Panc1 (cell line): ENCODE measurements around the gene RNF8. TPM values are rescaled to one million over a fixed set of nuclear protein-coding genes. Genes with fewer than 3 reads are reported as not detected.

Source experiments
- ATAC-seq: fragments of 200-7000 bp; cut with Tn5 transposase; 2 replicates; pipeline ENCODE4 v1.9.1; 2020; ENCODE audit warnings: mild to moderate bottlenecking, moderate library complexity
- BruUV-seq: library from RNA; stranded (reverse); fragments of 400-500 nt; replicated peaks from 2 replicates; lab custom pipeline; 2021; lab: Mats Ljungman, UMichigan
- CTCF ChIA-PET: fragments of 300-600 bp; sonication (Branson Sonifier 250); formaldehyde crosslinking; loops from one replicate; lab custom pipeline; 2022; ENCODE audit warnings: antibody characterized with exemption; lab: Charles Lee
- POLR2A ChIA-PET: fragments of 300-600 bp; sonication (Branson Sonifier 250); formaldehyde crosslinking; loops from one replicate; lab custom pipeline; 2022; ENCODE audit warnings: antibody characterized with exemption; lab: Charles Lee
- DNase-seq: peaks from one replicate; pipeline ENCODE4 v3.0.0-alpha.2; 2010; ENCODE audit warnings: low read depth, low spot score
- H3K27ac ChIP-seq: 2 replicates; pipeline ENCODE4 v1.5.1; 2011; ENCODE audit warnings: mild to moderate bottlenecking, low read length, inconsistent platforms
- H3K27me3 ChIP-seq: fragments of 200-500 bp; sonication (Bioruptor generic); 2 replicates; pipeline ENCODE4 v1.6.0; 2014; ENCODE audit warnings: low read length, inconsistent platforms; ENCODE audit not compliant: control insufficient read depth, insufficient read depth
- H3K36me3 ChIP-seq: fragments of 200-500 bp; sonication (Bioruptor generic); 2 replicates; pipeline ENCODE4 v1.5.1; 2014; ENCODE audit warnings: inconsistent platforms, mild to moderate bottlenecking, low read length, moderate library complexity; ENCODE audit not compliant: control insufficient read depth, insufficient read depth
- H3K4me1 ChIP-seq: 2 replicates; pipeline ENCODE4 v1.5.1; 2011; ENCODE audit warnings: inconsistent platforms, mild to moderate bottlenecking, low read length, moderate library complexity; ENCODE audit not compliant: control insufficient read depth, insufficient read depth
- H3K4me3 ChIP-seq, 2 experiments: 2 replicates each; pipeline ENCODE4 v1.5.1; 2011 to 2012; ENCODE audit warnings: low read depth in 2 of 2, low read length in 2 of 2, mild to moderate bottlenecking in 2 of 2, inconsistent platforms in 1 of 2, moderate library complexity in 1 of 2
- H3K9me3 ChIP-seq: fragments of 200-500 bp; sonication (Bioruptor generic); 2 replicates; pipeline ENCODE4 v1.5.1; 2014; ENCODE audit warnings: low read depth, mild to moderate bottlenecking, inconsistent platforms, low read length, moderate library complexity; ENCODE audit not compliant: control insufficient read depth, insufficient read depth
- CTCF ChIP-seq: fragments of 450-650 bp; IDR thresholded peaks from 2 replicates; pipeline ENCODE4 v1.5.1; 2017; ENCODE audit warnings: mild to moderate bottlenecking
- POLR2AphosphoS5 ChIP-seq: IDR thresholded peaks from 2 replicates; pipeline ENCODE4 v1.6.1; 2012; ENCODE audit warnings: mild to moderate bottlenecking, low read depth, low read length, moderate library complexity
- REST ChIP-seq, 2 experiments: IDR thresholded peaks; 2 replicates each; pipeline ENCODE4 v1.6.1; 2011 to 2012; ENCODE audit warnings: low read depth in 2 of 2, control low read depth in 1 of 2, low read length in 1 of 2, mild to moderate bottlenecking in 1 of 2, moderate library complexity in 1 of 2; ENCODE audit not compliant: insufficient read depth in 1 of 2
- SIN3A ChIP-seq: IDR thresholded peaks from 2 replicates; pipeline ENCODE4 v1.6.1; 2012; ENCODE audit warnings: low read depth, mild to moderate bottlenecking, low read length, moderate library complexity, borderline replicate concordance; ENCODE audit not compliant: insufficient read depth
- TCF7L2 ChIP-seq: IDR thresholded peaks from 2 replicates; pipeline ENCODE4 v1.6.1; 2011; ENCODE audit warnings: mild to moderate bottlenecking, low read depth, low read length, inconsistent platforms
- in situ Hi-C: cut with HindIII; loops from 2 replicates; pipeline ENCODE4 v1.10.0; 2016; ENCODE audit warnings: low sequenced_read_pairs, low pct_unique_long_range_greater_than_20kb
- intact Hi-C: fragments of 100-400 bp; cut with micrococcal nuclease; formaldehyde crosslinking; loops from one replicate; pipeline ENCODE4 v1.10.0; 2022; ENCODE audit not compliant: unreplicated experiment
- total RNA-seq: library from RNA; stranded (reverse); gene quantifications from one replicate; pipeline ENCODE4 v1.2.1, GENCODE V29; 2021; ENCODE audit not compliant: unreplicated experiment

RNF8 gene
- total RNA-seq, 1 experiment from 2014 or later, result 21.1 TPM

GRCh38 chr6:37432916-37433656 is 79.3 kb downstream of the RNF8 start, which contains the start of gene CMTR1:
CMTR1 (plus strand) TSS chr6:37433221; CDS start chr6:37435630, 2,409 bp downstream.
- Histone ChIP-seq H3K36me3 (peaks cover 6% of the 10 kb centered on the region), H3K27me3 (no peaks in the 10 kb centered on the region), H3K9me3 (no peaks in the 10 kb centered on the region), H3K4me3 (peak within 1 kb of the TSS; percentile 90 to 97), H3K4me1 (peaks cover 10% of the 10 kb centered on the region), H3K27ac (peak within 1 kb of the TSS; percentile 96)
- ATAC-seq (peak; percentile 99), DNase-seq (peak; percentile 30)
- ChIA-PET POLR2A (interaction anchor here (0.6 to 0.7 kb wide), 2 partner anchors 23 to 835 kb away, joined by 3 to 4 read pairs; no protein-coding TSS in a partner anchor), CTCF (no interaction called here)
- in situ Hi-C loops, result no loop called here
- intact Hi-C loops, result no loop called here
- BruUV-seq, result TSS peak; percentile 58
- no peak for TF ChIP-seq CTCF
- TF ChIP-seq SIN3A, result peak; percentile 53; the same call in 1 of the 2 replicates
- peak; percentile 84 for TF ChIP-seq POLR2AphosphoS5
- no peak for TF ChIP-seq TCF7L2
- TF ChIP-seq REST (IDR thresholded peaks at IDR 0.05; ENCODE audit: insufficient read depth in 1 of 2, low read depth in 2 of 2, low read length in 1 of 2), result peak in 1 of 2 experiments; percentile 68; a peak in 1 of 4 replicates

GRCh38 chr6:37433657-37434271 is 80.0 kb downstream of the RNF8 start:
- Histone ChIP-seq H3K27ac (peak overlapping the region; percentile 84), H3K27me3 (no peaks in the 10 kb centered on the region), H3K9me3 (no peaks in the 10 kb centered on the region), H3K36me3 (peaks cover 6% of the 10 kb centered on the region), H3K4me3 (peak overlapping the region; percentile 90 to 97), H3K4me1 (peaks cover 10% of the 10 kb centered on the region)
- DNase-seq (no peak), ATAC-seq (peak; percentile 59)
- intact Hi-C loops, result no loop called here
- ChIA-PET POLR2A (no interaction called here), CTCF (no interaction called here)
- no TSS peak for BruUV-seq
- TF ChIP-seq REST (IDR thresholded peaks at IDR 0.05; ENCODE audit: insufficient read depth in 1 of 2, low read depth in 2 of 2, low read length in 1 of 2) (no peak), POLR2AphosphoS5 (no peak), CTCF (no peak), SIN3A (no peak), TCF7L2 (no peak)
- in situ Hi-C loops, result no loop called here
